OCI-LY1 (cell line): ENCODE measurements around the gene BBC3.

ENCODE experiments used
- H2AFZ ChIP-seq: fragments of 200-600 bp; sonication (generic), shearing (Covaris generic); 2 replicates; pipeline ENCODE4 v1.6.0; 2014; ENCODE audit warnings: antibody characterized with exemption, mild to moderate bottlenecking, low read length
- H3F3A ChIP-seq: fragments of 200-600 bp; sonication (generic), shearing (Covaris generic); 2 replicates; pipeline ENCODE4 v1.6.0; 2014; ENCODE audit warnings: mild to moderate bottlenecking, antibody characterized with exemption, low read length, moderate library complexity; ENCODE audit not compliant: insufficient read depth
- H3K27ac ChIP-seq: fragments of 200-600 bp; sonication (generic); 2 replicates; pipeline ENCODE4 v1.5.1; 2014; ENCODE audit warnings: low read length, mixed run types, mild to moderate bottlenecking, low read depth; ENCODE audit not compliant: poor library complexity, severe bottlenecking
- H3K27me3 ChIP-seq: fragments of 200-600 bp; sonication (generic); 2 replicates; pipeline ENCODE4 v1.6.0; 2014; ENCODE audit warnings: antibody characterized with exemption, mild to moderate bottlenecking, low read length, moderate library complexity; ENCODE audit not compliant: insufficient read depth
- H3K36me3 ChIP-seq: fragments of 200-600 bp; sonication (generic); 2 replicates; pipeline ENCODE4 v1.6.1; 2014; ENCODE audit warnings: mild to moderate bottlenecking, antibody characterized with exemption, low read length, moderate library complexity, mixed read lengths; ENCODE audit not compliant: insufficient read depth
- H3K4me1 ChIP-seq: fragments of 200-600 bp; sonication (generic); 2 replicates; pipeline ENCODE4 v1.5.1; 2014; ENCODE audit warnings: mild to moderate bottlenecking, low read length, moderate library complexity; ENCODE audit not compliant: insufficient read depth, severe bottlenecking
- H3K4me2 ChIP-seq: fragments of 200-600 bp; sonication (generic), shearing (Covaris generic); 2 replicates; pipeline ENCODE4 v1.6.1; 2014; ENCODE audit warnings: low read length
- H3K4me3 ChIP-seq: fragments of 200-600 bp; sonication (generic); 2 replicates; pipeline ENCODE4 v1.5.1; 2014; ENCODE audit warnings: low read length, low read depth, mild to moderate bottlenecking, mixed read lengths; ENCODE audit not compliant: poor library complexity, severe bottlenecking
- H3K79me2 ChIP-seq: fragments of 200-600 bp; shearing (Covaris generic); 2 replicates; pipeline ENCODE4 v1.6.1; 2016; ENCODE audit warnings: mixed run types, low read length, mixed read lengths; ENCODE audit not compliant: insufficient read depth
- H3K9ac ChIP-seq: fragments of 200-600 bp; sonication (generic), shearing (Covaris generic); 2 replicates; pipeline ENCODE4 v1.6.1; 2014; ENCODE audit warnings: mild to moderate bottlenecking, low read length, mixed read lengths
- H3K9me2 ChIP-seq: fragments of 200-600 bp; sonication (generic), shearing (Covaris generic); 2 replicates; pipeline ENCODE4 v1.6.1; 2014; ENCODE audit warnings: low read depth, mild to moderate bottlenecking, low read length, mixed read lengths
- H3K9me3 ChIP-seq: fragments of 200-600 bp; shearing (Covaris generic); 2 replicates; pipeline ENCODE4 v1.6.1; 2014; ENCODE audit warnings: low read length, mixed read lengths
- H4K20me1 ChIP-seq: fragments of 200-600 bp; sonication (generic), shearing (Covaris generic); 2 replicates; pipeline ENCODE4 v1.6.0; 2016; ENCODE audit warnings: mild to moderate bottlenecking, low read length; ENCODE audit not compliant: insufficient read depth
- CTCF ChIP-seq: fragments of 200-600 bp; sonication (generic), shearing (Covaris generic); IDR thresholded peaks from 2 replicates; pipeline ENCODE4 v1.5.1; 2017; ENCODE audit warnings: mild to moderate bottlenecking, antibody characterized with exemption, low read length, moderate library complexity, mixed read lengths
- EZH2 ChIP-seq: fragments of 200-600 bp; sonication (generic), shearing (Covaris generic); IDR thresholded peaks from 2 replicates; pipeline ENCODE4 v1.8.0; 2017; ENCODE audit warnings: borderline replicate concordance, mixed run types, mild to moderate bottlenecking, antibody characterized with exemption, low read length, moderate library complexity, mixed read lengths

BBC3 gene

GRCh38 chr19:47228937-47229675 lies 1.9 kb downstream of the BBC3 start:
- Histone ChIP-seq H3K9ac (peak overlapping the region; percentile 77; the same call in 1 of the 2 replicates), H3K79me2 (no peaks in the 10 kb centered on the region), H3F3A (peaks cover 14% of the 10 kb centered on the region; the same call in 1 of the 2 replicates), H3K4me2 (peak overlapping the region; percentile 81), H3K27ac (peak overlapping the region; percentile 90), H3K4me3 (peak overlapping the region; percentile 95), H3K4me1 (peaks cover 58% of the 10 kb centered on the region), H3K36me3 (no peaks in the 10 kb centered on the region), H4K20me1 (no peaks in the 10 kb centered on the region), H3K9me3 (no peaks in the 10 kb centered on the region), H3K9me2 (no peaks in the 10 kb centered on the region), H2AFZ (no peak overlapping the region), H3K27me3 (no peaks in the 10 kb centered on the region)
- TF ChIP-seq EZH2 (no peak), CTCF (no peak)

- H3K79me2 ChIP-seq, result no peaks in the 10 kb centered on the region
- H3K27me3 ChIP-seq, result no peaks in the 10 kb centered on the region
- H3K4me3 ChIP-seq, result peak overlapping the region; percentile 95
- peak overlapping the region; percentile 73 for H3K9ac ChIP-seq
- no peaks in the 10 kb centered on the region for H4K20me1 ChIP-seq
- H2AFZ ChIP-seq, result no peak overlapping the region
- TF ChIP-seq CTCF, result no peak
- TF ChIP-seq EZH2, result no peak
- peaks cover 58% of the 10 kb centered on the region for H3K4me1 ChIP-seq
- no peaks in the 10 kb centered on the region for H3K9me2 ChIP-seq
- peaks cover 14% of the 10 kb centered on the region; the same call in 1 of the 2 replicates for H3F3A ChIP-seq
- H3K9me3 ChIP-seq, result no peaks in the 10 kb centered on the region
- no peaks in the 10 kb centered on the region for H3K36me3 ChIP-seq
- peak overlapping the region; percentile 81 for H3K4me2 ChIP-seq
- H3K27ac ChIP-seq, result peak overlapping the region; percentile 90
These were observed 2.6 kb downstream of the BBC3 start for GRCh38 chr19:47228168-47228936.

GRCh38 chr19:47227352-47228167 lies 3.4 kb downstream of the BBC3 start:
- Histone ChIP-seq H2AFZ (no peak overlapping the region), H3K79me2 (no peaks in the 10 kb centered on the region), H3F3A (peaks cover 13% of the 10 kb centered on the region; the same call in 1 of the 2 replicates), H3K4me1 (peaks cover 57% of the 10 kb centered on the region), H3K9me2 (no peaks in the 10 kb centered on the region), H3K9me3 (no peaks in the 10 kb centered on the region), H3K9ac (peak overlapping the region; percentile 73), H3K36me3 (no peaks in the 10 kb centered on the region), H3K4me3 (peak overlapping the region; percentile 95), H4K20me1 (no peaks in the 10 kb centered on the region), H3K27ac (peak overlapping the region; percentile 90), H3K4me2 (peak overlapping the region; percentile 81), H3K27me3 (no peaks in the 10 kb centered on the region)
- TF ChIP-seq CTCF, result no peak
- TF ChIP-seq EZH2, result no peak
